LoVo (cell line): ENCODE measurements around the gene MPHOSPH9.
"Not testable (repeated sequence)": the region's sequence is repeated elsewhere in the genome, so short reads cannot be mapped to it uniquely, and the experiment has no call there.

Source experiments
- DNase-seq: peaks from one replicate; pipeline ENCODE4 v3.0.0-alpha.2; 2016; ENCODE audit warnings: low spot score

The MPHOSPH9 gene

DNA sequence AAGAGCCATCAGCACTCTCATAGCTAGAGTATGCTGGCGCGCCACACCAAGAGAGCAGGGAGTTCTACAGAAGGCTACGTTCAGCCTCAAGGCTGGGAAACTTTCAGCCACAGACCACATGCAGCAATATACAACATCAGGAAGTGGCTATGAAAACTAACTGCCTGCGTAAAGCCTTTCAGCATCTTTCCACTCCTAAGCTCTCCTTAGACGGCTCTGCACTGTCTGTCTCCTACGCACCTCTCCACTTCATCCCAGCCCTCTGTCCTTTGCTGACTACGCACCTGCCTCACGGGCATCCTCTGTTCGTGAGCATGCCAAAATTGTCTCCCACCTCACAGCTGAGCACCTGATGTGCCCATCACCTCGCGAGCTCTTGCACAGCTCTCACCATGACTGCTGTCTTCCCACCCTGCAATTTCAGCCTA, 9.7 kb downstream of the MPHOSPH9 start:
- DNase-seq = no peak

DNA sequence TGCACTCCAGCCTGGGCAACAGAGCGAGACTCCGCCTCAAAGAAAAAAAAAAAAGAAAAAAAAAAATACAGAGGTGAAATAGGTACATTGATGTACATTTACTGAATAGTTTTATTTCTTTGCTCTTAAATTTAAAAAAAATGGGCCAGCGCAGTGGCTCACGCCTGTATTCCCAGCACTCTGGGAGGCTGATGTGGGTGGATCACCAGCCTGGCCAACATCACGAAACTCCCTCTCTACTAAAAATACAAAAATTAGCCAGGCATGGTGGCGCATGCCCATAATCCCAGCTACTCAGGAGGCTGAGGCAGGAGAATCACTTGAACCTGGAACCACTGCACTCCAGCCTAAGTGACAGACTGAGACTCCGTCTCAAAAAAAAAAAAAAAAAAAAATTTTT, 25.1 kb downstream of the MPHOSPH9 start:
- DNase-seq = not testable (repeated sequence)

DNA sequence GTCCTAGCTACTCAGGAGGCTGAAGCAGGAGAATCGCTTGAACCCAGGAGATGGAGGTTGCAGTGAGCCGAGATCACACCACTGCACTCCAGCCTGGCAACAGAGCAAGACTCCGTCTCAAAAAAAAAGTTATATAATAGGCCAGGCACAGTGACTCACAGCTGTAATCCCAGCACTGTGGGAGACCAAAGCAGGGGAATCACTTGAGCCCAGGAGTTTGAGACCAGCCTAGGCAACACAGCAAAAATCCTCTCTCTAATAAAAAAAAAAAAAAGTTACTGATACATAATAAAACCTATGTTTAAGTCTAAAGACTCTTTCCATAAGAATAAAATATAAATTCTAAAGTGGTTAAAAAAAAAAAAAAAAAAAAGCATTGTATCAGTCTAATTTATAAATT, 26.1 kb downstream of the MPHOSPH9 start:
- not testable (repeated sequence) for DNase-seq

DNA sequence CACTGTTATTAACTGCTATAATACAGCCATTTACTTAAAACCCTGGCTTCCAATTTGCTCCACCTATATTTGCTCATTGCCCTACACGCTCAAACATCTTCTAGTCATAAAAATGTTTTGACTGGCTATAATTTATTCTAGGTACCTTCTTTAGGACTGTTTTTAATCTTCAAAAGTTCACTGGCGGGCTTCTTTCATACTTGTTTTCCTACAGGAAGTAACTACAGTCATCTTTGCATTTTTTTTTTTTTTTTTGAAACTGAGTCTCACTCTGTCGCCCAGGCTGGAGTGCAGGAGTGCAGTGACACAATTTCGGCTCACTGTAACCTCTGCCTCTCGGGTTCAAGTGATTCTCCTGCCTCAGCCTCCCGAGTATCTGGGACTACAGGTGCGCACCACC, 32.5 kb downstream of the MPHOSPH9 start:
- no peak for DNase-seq

DNA sequence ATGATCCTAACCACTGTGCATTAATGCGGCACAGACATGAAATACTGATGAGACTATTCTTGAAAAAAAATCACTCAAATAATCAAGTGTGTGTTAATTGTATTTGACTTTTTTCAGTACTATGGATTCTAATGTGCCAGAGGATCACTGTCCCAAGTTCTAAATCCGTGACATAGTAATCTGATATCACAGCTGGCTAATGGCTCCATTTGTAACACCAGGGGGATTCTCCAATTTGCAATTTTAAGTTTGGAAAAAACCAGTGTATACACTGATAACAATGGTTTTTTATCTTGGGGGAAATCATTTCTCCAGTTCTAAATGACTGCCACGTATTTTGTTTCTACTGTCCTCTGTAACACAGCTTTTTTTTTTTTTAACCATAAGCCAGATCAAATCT, 33.0 kb downstream of the MPHOSPH9 start:
- DNase-seq = no peak

DNA sequence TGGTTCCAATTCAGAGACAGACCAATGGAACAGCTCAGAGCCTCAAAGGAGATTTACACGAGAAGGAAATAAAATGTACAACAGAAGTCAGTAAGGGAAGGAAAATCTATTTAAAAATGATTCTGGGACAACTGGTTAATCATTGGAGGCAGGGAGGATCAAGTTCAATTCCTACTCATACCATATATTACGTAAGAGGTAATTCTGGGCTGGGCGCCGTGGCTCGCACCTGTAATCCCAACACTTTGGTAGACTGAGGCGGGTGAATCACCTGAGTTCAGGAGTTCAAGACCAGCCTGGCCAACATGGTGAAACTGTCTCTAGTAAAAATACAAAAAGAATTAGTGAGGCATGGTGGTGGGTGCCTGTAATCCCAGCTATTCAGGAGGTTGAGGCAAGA, 45.3 kb downstream of the MPHOSPH9 start:
- DNase-seq = no peak

DNA sequence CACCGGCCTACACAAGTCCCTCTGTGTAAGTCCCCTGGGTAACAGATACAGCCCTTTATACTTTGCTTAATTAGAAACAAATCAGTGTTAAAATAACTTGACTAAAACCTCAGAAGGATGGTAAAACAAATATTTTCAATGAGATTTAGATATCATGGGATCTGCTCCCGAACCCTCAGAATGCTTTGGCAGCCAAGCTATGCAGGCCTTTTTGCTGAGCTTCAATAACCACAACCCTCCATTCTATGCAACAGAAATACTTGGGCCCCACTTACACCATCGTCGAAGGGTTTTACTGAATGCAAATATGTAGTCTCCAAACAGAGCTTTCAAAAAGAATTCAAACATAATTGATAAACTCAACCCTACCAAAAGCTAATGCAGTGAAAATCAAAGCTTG, 52.8 kb downstream of the MPHOSPH9 start:
- DNase-seq = no peak

DNA sequence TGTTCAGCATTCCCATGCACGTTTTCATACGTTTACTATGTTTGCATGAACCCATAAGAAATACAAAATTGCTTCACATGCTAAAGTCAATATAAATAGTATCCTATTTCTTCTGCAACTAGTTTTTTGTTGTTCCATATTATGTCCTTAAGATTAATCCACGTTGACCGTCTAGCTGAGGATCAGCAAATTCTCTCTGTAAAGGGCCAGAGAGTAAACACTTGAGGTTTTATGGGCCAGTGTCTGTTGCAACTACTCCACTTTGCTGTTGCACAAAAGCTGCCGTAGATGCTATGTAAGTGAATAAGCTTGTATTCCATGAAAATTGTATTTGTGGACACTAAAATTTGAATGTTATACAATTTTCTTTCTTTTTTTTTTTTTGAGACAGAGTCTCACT, 61.0 kb downstream of the MPHOSPH9 start:
- DNase-seq = no peak

DNA sequence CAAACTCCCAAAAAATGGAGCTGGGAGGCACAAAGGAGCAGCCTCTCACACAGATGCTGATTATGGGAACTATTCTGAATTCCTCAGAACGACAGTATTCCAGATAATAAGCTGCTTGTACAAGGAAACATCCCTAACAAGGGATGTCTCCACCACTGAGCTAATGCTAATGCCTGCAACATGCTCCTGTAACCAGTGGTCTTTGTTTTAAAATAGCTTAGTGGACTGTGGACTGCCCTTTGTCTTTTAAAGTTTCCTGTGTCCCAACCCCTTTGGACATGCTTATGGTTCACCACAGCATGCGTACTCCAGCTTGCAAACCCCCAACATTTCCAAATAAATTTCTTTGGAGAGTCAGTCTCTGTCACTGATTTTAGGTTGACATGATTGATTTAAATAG, 65.6 kb downstream of the MPHOSPH9 start:
- DNase-seq = no peak

DNA sequence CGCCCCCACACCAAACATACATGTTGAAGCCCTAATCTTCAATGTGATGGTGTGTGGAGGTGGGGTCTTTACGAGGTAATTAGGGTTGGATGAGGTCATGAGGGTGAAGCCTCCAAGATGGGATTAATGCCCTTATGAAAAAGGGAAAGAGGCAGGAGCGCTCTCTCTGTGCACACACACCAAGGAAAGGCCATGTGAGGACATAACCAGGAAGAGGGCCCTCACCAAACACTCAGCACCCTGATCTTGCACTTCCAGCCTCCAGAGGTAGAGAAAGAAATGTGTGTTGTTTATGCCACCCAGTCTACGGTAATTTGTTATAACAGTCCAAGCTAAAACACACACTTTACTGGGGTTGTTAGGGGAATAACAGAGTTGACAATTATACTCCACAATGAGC, 67.4 kb downstream of the MPHOSPH9 start:
- DNase-seq = no peak

DNA sequence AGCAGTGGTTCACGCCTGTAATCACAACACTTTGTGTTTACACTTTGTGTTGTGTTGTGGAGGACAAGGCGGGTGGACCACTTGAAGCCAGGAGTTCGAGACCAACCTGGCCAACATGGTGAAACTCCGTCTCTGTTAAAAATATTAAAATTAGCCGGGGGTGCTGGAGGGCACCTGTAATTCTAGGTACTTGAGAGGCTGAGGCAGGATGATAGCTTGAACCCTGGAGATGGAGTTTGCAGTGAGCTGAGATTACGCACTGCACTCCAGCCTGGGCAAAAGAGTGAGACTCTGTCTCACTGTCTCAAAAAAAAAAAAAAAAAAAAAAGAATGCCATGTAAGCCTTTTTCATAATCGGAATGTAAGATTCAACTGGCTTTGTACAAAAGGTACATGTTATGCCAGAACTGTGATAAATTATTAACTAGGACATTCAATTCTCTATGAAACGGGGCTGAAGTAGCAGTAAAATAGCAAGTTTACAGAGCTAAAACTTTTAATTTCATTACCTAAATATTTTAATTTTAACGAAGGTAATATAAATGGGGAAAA, 68.2 kb downstream of the MPHOSPH9 start:
- DNase-seq = no peak

DNA sequence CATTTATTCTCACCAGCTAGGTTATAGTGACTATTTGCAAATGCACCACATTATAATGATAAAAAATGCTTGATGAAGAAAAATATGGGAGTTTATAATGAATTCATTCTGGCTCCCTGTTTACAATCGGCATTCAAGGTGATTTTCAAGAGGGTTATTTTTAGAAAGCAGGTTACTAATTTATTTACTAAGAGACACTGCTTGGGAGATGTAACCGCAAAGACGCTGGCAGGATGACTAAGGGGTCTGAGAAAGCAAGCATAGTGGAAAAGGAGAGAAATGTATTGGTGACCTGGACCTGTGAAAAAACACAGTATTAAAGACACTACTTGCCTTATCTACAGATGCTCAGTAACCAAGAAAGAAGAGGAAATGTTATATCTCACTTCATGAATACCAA, 68.7 kb downstream of the MPHOSPH9 start:
- no peak for DNase-seq

DNA sequence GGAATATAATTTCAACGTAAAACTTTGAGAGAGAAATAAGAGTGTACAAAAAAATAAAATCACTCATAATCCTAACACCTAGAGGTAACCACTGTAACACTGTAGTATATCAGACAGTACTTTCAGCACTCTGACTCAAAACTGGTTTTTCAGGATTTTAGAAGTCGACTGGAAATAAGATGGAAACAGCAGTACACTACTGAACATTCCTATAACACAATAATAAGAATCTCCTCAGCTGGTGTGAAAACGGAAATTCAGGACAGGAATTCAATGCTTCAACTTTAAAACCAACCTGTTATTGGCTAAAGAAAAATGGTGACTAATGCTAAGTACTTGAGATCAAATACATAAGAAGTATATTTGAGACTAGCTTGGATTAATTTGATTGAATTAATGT, 69.7 kb downstream of the MPHOSPH9 start:
- no peak for DNase-seq

DNA sequence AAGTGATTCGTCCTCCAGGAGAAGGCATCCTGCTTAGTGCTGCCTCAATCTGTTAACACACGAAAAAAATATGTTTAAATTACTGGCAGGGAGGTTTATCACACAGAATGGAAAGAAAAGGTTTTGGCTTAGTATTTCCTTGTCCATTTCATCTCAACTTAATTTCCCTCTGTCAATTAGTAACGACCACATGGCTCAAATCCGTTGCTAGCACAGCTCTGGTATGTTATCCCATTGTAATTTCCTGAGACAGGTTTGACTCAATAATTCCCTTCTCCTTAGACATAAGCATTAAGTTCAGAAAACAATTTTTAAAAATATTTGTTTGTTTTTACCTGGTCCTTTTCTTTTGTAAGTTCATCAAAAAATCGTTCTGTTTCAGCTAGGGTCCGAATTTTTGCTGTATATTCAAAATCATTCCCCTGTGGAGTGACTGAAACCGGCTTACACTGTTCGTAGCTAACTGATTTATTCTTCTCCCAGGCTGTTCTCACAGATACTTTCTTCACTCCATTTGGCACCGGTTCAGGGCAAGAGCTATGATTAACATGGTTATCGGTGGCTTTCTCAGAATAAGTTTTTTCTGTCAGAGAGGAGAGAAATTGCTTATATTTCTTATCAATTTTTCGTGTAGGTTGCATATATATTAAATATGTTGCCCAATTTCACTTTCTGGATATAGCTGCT, 72.0 kb downstream of the MPHOSPH9 start:
- no peak for DNase-seq

DNA sequence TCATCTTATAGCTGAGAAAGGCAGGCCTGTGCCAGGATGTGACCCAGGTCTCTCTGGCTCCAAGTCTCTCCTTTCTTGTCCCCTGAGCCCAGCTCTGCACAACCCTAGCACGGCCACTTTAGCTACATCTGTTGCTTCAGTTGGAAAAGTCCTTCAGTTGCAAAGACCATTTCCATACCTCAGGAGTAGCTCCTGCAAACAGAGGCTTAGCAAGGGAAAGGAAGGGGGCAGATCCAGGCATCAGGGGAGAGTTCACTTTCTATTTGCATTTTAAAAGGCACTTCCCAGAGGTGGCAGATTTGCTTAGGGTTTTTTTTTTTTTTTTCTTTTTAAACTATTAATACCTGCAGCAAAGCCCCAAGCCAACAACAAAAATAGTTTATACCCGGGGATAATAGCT, 79.0 kb downstream of the MPHOSPH9 start:
- no peak for DNase-seq

DNA sequence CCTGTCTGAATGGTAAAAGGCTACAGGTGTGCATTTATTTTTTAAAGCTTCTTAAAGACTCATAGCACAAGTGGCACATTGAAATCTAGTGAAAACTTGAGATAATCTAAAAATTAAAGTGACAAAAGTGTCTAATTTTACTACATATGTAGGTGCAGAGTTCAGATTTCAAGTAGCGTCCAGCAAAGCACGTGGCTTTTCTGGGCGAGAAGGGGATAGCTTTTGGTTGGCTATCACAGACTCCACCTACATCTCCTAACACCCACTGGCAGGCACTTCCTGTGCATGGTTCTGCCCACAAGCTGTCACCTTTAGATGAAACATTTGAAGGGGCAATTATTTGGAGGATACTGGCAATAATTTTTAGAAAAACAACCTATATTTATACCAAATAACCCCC, 80.1 kb downstream of the MPHOSPH9 start:
- no peak for DNase-seq

DNA sequence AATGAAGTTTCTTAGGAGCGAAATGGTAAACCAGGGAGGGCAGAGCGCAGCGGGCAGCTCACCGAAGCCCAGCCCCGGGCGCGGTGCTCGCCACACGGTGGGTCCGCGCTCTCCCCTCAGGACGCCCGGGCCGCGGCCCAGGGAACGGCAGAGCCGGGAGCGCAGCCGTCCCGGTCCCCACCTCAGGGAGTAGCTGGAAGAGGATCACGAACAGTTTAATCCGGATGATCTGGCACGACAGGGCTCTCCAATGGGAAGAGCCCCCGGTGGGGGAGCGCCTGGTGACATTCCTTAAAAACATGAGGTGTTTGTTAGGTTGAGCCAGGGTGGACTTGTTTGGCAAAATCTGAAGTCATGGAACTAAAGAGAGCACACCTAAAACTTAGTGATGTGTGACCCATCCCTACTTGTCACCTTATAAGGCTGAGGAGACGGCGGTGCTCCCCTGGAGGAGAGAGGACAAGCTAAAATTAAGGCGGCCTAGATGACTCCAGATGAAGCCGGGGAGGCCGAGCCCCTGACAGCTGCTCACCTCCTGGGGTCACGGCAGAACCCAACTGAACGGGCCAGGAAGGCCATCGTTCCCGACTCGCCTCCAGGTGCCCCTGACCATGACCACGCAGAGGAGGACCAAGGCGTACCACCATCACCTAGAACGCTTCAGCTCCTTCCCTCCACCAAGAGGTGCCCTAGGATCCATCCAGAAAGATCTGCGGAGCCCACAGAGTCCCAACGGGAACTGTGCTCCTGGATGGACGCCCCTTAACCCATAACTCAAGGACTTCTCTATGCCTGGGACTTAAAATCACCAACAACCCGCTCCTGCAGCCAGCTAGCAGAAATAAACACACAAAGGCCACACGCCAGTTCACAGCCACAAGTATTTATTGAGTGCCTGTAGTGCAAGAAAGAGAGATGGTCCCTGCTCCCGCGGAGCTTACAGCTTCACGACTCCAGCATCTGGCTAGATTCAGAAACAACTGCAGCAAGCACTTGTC, 81.2 kb downstream of the MPHOSPH9 start:
- no peak for DNase-seq

DNA sequence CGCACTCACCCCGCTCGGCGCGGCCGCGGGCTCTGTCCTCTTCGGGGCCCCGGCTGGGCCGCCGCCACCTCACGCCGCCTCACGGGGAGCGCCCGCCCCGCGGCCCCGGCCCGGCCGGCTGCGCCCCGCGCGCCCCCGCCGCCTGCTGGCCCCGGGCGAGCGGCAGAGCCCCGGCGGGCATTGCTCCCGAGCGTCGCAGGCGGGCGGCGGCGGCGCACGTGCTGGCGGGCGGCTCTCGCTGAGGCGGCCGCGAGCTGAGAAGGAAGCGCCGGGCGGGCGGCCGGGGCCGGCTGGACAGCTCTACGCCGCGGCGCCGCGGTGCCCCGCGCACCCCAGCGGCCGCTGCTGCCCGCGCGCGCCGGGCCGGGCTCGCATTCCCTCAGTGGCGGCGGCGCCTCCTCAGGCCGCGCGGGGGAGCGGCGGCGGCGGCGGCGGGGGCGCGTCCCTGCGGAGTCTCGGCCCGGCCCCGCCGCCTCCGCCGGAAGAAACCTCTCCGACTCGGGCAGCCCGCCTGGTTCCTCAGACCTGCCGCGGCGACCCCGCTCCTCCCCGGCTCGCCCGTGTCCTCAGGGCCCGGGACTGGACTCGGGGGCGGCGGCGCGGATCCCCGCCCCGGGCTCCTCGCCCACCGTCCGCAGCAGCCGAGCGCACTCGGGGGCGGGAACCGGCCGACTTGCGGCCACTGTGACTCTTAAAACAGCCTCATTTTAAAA, 82.0 kb downstream of the MPHOSPH9 start, which contains the start of gene PITPNM2:
PITPNM2 (minus strand) TSS at position 347 of the 713 bp plus-strand sequence. CDS start 116,500 bp downstream, outside the sequence.
- DNase-seq = peak; percentile 87

DNA sequence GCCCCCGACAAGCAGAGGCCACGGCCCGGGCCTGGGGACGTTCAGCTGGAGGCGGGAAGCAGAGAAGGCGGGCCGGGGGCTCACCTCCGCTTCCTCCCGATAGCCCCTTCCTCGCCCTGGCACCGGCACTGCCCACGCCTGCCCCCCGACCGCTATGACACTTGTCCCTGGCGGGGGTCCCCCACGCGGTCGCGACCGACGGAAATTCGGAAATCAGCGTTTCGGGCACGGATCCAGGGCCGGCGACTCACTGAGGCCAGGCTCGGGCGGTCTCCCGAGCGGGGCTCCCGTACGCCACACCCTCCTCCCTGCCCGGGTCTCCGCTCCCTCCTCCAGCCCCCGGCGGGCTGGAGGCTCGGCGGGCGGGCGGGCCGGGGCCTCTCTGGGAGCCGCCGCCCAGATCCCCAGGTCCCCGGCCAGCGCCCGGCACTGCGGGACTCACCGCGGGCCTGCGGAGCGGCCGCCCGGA, 82.6 kb downstream of the MPHOSPH9 start:
- peak; percentile 29 for DNase-seq

DNA sequence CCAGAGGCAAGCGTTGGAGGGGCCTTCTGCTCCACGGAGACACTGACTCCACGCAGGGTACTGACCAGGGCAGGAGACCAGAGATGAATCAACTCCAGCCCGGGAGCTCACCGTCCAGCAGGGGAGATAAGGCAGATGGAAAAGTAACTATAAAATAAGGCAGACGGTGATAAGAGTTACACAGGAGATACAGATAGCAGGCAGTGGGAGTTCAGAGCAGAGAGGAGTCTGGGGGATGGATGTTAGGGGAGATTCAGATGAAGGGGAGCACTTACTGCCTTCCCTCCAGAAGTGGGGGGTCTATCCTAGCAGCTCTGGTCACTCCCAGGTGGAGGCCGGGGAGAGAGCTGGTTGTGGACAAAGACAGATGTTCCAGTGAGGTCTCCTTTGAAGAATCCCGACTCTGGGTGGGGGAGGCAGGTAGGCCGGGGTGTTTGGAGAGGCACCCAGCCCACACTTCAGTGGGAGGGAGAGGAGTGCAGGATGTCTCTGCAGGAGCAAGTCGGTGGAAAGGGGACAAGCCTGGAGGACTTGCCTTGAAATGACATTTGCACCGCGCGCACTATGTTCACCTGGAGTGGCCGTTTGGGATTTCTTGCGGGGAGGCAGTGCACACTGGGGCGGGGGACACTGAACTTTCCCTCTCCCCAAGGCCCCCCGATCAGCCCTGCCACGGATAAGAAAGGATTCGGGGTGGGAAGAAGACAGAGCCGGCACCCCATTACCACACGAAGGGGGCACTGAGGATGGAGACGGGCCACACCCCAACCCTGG, 83.3 kb downstream of the MPHOSPH9 start:
- no peak for DNase-seq

DNA sequence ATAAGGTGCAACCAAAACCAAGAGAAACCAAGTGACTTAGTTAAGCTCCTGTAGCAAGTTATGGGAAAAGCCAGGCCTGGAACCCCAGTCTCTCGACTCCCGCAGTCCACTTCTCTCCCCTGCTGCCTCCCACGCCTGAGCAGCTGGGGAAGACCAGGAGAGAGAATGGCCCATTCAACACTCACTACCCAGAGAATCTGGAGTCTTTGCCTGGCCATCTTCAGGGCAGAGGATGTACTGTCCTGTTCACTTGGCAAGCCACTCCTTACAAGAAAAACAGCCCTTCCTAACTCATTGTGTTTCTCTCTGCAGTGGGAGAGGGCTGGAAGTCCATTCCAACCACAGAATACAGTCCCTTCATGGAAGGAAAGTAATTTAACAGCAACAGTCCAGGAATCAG, 83.9 kb downstream of the MPHOSPH9 start:
- no peak for DNase-seq
